ENCODE data around the gene ABHD18.

- no peak for TF ChIP-seq POLR2A (IDR thresholded peaks at IDR 0.05)
- no peak for TF ChIP-seq POLR2AphosphoS5 (IDR thresholded peaks at IDR 0.05)
- TF ChIP-seq CTCF (IDR thresholded peaks at IDR 0.05) = no peak
- TF ChIP-seq EP300 (IDR thresholded peaks at IDR 0.05) = no peak
These were observed 91.2 kb downstream of the ABHD18 start for GRCh38 chr4:128056396-128056795.

Measured in stomach (tissue), 4 donors.